GM10248 (cell line): ENCODE results near the gene SMIM30.

Source experiments
- CTCF ChIA-PET: fragments of 300-600 bp; sonication (Branson Sonifier 250); formaldehyde crosslinking; extraction: SDS; loops from one replicate; lab custom pipeline; 2021; ENCODE audit warnings: antibody characterized with exemption; lab: Yijun Ruan, JAX
- POLR2A ChIA-PET: fragments of 350-650 bp; sonication (Branson Sonifier 250); formaldehyde crosslinking; extraction: SDS; loops from one replicate; lab custom pipeline; 2020; ENCODE audit warnings: antibody characterized with exemption; lab: Yijun Ruan, JAX
- DNase-seq: peaks from one replicate; pipeline ENCODE4 v3.0.0; 2012; ENCODE audit errors: extremely low spot score
- CTCF ChIP-seq: IDR thresholded peaks from 2 replicates; pipeline ENCODE4 v1.5.1; 2012; ENCODE audit warnings: mild to moderate bottlenecking, low read depth; ENCODE audit errors: extremely low read depth, missing control alignments, control extremely low read depth

SMIM30 gene

DNA sequence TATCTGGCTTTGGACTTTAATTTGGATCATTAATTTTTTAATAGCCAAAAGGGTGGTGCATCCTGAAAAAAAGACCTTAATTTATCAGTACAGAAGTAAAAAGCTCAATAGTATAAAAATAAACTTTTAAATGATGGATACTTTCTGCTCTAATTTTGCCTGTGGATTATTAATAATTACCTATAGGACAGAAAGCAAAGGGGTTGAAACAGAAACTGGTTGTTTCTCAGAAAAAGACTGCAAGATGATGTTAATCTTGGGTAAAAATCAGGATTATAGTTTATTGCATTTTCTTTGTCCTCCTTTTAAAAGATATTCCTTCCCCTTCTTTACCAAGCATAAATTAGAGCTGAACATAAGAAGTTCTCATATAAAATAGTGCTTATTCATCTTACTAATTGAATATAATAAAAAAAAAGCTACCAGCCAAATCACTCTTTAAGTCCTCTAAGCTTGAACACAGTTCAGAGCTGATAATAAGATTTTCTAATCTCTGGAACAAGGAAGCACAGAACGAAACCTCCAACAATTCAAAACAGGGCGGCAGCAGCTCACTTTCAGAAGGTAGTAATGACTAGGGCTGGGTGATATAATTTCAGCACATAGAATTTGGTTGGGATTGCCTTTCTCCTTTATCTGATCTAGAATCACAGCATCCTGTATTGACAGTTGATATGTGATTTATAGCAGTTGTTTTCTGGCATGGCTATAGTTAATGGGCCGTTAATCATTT is 23.7 kb downstream of the SMIM30 start:
- TF ChIP-seq CTCF, result no peak
- POLR2A ChIA-PET, result no interaction called here
- no peak for DNase-seq
- CTCF ChIA-PET, result interaction anchor here (1.3 to 1.4 kb wide), 2 partner anchors 8 to 26 kb away, joined by 3 to 5 read pairs; partner anchors contain the start of gene GPR85

GRCh38 chr7:113093561-113093960 is 24.8 kb downstream of the SMIM30 start:
- ChIA-PET CTCF (interaction anchor here (1.0 to 1.3 kb wide), 2 partner anchors 9 to 27 kb away, joined by 3 read pairs; no protein-coding TSS in a partner anchor), POLR2A (no interaction called here)
- DNase-seq, result no peak
- TF ChIP-seq CTCF, result no peak

- ChIA-PET CTCF (no interaction called here), POLR2A (interaction anchor here (0.7 kb wide), 1 partner anchor 310 kb away, joined by 3 read pairs; no protein-coding TSS in a partner anchor)
- no peak for TF ChIP-seq CTCF
- no peak for DNase-seq
These were observed 25.6 kb downstream of the SMIM30 start for GRCh38 chr7:113092762-113093161.

DNA sequence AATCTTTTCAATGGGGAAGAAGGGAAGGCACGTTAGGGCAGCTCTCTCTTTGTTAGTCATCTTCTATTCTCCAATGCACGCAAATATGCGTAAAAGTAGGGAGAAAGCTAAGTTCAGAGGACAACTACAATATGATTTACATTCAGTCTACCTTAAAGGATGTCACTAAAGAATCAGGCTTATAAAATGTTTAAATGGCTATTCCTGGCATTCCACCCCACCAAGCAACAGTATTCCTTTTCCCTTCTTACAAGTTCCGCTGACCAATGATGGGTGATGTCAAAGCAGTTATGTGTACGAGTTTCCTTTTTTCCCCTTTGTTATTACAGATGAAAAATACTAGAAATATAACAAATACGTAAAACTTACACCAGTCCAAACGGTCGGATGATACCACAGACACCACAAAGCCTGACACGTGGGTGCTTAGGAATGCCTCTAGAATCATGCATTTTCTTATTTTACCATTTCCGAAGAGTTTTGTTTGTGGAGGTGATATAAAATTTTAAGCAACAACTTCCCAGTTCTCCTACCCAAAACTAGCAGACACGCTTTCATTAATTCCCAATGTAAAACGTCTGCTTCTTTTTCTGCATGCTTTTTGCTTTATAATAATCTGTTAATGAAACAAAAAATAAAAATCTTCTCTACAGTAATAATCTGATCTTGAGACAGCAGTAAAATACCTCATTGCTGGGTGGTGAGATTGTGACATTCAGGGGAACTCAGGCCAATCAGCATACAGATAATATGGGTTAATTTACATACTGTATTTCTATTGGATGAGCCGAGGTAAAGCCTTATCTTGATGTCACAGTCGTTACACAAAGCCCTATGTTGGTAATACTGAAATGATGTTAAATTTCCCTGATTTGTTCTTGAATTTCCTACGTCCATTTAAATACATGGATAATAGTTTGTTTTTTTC is 31.0 kb downstream of the SMIM30 start:
- no peak for TF ChIP-seq CTCF
- no peak for DNase-seq
- POLR2A ChIA-PET, result no interaction called here
- CTCF ChIA-PET, result interaction anchor here (1.1 to 1.2 kb wide), 2 partner anchors 8 to 29 kb away, joined by 3 to 5 read pairs; no protein-coding TSS in a partner anchor

GRCh38 chr7:113086431-113086888 is 31.9 kb downstream of the SMIM30 start, which contains the start of gene GPR85:
TSS of gene GPR85 (minus strand) at chr7:113086827. CDS start at chr7:113084721, 2,106 bp downstream.
- TF ChIP-seq CTCF, result no peak

More at GRCh38 chr7:113086431-113086888, 31.9 kb downstream of the SMIM30 start, which contains the start of gene GPR85:
- ChIA-PET POLR2A (no interaction called here), CTCF (interaction anchor here (1.0 to 1.2 kb wide), 3 partner anchors 9 to 73 kb away, joined by 3 to 5 read pairs (median 3); no protein-coding TSS in a partner anchor)
- peak; percentile 42 for DNase-seq
